Measurements from ENCODE around the gene MAGI2. TPM values are rescaled to one million over a fixed set of nuclear protein-coding genes. Genes with fewer than 3 reads are reported as not detected.

Gene MAGI2
- total RNA-seq, 1 experiment from 2014 or later, result 0.25 TPM

DNA sequence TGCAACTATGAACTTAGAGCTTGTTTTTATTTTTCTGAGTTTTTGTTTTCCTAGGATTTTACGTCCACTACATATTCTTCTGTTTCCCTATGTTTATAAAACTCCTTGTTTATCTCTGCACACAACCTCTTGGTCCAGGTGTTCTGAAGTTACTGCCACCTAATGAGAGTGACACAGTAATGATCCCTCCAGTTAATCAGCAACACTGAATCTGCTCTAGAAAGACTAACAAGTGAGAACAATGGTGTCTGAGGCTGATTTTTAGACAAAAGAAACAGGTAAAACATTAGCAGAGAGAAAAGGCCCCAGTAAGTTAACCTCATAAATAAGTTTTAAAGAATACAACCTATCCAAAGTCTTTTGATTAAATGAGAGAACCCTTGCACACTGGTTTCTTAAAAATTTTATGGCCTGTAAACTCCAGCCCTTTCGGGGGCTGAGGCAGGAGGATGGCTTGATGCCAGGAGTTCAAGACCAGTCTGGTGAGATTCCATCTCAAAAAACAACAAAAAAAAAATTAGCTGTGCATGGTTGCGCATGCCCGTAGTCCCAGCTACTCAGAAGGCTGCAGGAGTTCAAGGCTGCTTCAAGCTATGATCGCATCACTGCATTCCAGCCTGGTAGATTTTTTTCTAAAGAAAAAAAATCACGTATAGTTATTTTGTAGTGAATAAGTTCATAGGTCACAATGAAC, 397.6 kb downstream of the MAGI2 start:
- no peak overlapping the region for H3K27ac Mint-ChIP-seq (ENCODE audit: unreplicated experiment)

DNA sequence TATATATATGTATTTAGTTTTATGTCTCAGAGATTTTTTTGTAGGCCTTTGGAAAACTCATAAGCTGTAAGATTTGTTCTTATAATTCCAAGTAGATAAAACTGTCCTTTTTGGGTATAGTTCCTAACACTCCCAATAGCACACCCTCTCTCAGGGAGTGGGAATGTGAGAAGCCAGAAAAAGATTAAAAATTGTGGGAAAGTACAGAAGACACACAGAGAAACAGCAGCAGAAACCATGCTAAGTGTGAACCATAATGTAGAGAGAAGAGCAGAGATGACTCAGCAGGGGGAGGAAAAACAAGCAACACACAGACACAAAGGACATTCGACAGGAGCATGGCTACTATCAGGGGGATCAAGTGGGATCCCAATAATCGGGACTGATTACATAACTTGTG, 401.6 kb downstream of the MAGI2 start:
- H3K27ac Mint-ChIP-seq (ENCODE audit: unreplicated experiment), result peak overlapping the region; percentile 16
- BruUV-seq (replicated peaks), result no TSS peak
- POLR2A ChIA-PET, result no interaction called here
- TF ChIP-seq, protein P1, sequence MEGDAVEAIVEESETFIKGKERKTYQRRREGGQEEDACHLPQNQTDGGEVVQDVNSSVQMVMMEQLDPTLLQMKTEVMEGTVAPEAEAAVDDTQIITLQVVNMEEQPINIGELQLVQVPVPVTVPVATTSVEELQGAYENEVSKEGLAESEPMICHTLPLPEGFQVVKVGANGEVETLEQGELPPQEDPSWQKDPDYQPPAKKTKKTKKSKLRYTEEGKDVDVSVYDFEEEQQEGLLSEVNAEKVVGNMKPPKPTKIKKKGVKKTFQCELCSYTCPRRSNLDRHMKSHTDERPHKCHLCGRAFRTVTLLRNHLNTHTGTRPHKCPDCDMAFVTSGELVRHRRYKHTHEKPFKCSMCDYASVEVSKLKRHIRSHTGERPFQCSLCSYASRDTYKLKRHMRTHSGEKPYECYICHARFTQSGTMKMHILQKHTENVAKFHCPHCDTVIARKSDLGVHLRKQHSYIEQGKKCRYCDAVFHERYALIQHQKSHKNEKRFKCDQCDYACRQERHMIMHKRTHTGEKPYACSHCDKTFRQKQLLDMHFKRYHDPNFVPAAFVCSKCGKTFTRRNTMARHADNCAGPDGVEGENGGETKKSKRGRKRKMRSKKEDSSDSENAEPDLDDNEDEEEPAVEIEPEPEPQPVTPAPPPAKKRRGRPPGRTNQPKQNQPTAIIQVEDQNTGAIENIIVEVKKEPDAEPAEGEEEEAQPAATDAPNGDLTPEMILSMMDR (IDR thresholded peaks at IDR 0.05; ENCODE audit: insufficient read depth in 1 of 2, low read depth in 1 of 2, low read length in 1 of 2, severe bottlenecking in 1 of 2, unreplicated experiment in 1 of 2), result no peak
- no peaks in the 10 kb centered on the region for H3K36me3 Mint-ChIP-seq (ENCODE audit: insufficient read depth, unreplicated experiment)
- Histone ChIP-seq H3K4me1 (0 out of 2 replicates have a peak, but pooled peaks cover 6% of the 10 kb centered on the region), H3K27me3 (replicated peaks; ENCODE audit: control insufficient read depth, insufficient read depth, low read length) (no peaks in the 10 kb centered on the region), H3K36me3 (ENCODE audit: control insufficient read depth, insufficient read depth, low read length) (no peaks in the 10 kb centered on the region), H3K4me3 (ENCODE audit: low read depth, low read length) (no peak overlapping the region), H3K9me3 (no peaks in the 10 kb centered on the region)
- intact Hi-C loops (cut with micrococcal nuclease; ENCODE audit: unreplicated experiment), result no loop called here
- H3K9me3 Mint-ChIP-seq (ENCODE audit: unreplicated experiment), result no peaks in the 10 kb centered on the region
- no peaks in the 10 kb centered on the region for H3K27me3 Mint-ChIP-seq (ENCODE audit: insufficient read depth, unreplicated experiment)
- H3K4me3 Mint-ChIP-seq (ENCODE audit: unreplicated experiment), result no peak overlapping the region
- no peaks in the 10 kb centered on the region for H3K4me1 Mint-ChIP-seq (ENCODE audit: low read depth, unreplicated experiment)
- no peak for DNase-seq
- CTCF ChIA-PET, result no interaction called here

More for the DNA sequence above, 397.6 kb downstream of the MAGI2 start:
- POLR2A ChIA-PET, result no interaction called here
- Histone ChIP-seq H3K4me1 (0 out of 2 replicates have a peak, but pooled peaks cover 6% of the 10 kb centered on the region), H3K27me3 (replicated peaks; ENCODE audit: control insufficient read depth, insufficient read depth, low read length) (no peaks in the 10 kb centered on the region), H3K4me3 (ENCODE audit: low read depth, low read length) (no peak overlapping the region), H3K36me3 (ENCODE audit: control insufficient read depth, insufficient read depth, low read length) (no peaks in the 10 kb centered on the region), H3K9me3 (no peaks in the 10 kb centered on the region)
- CTCF ChIA-PET, result no interaction called here
- DNase-seq, result peak; percentile 9 to 36
- no peak overlapping the region for H3K4me3 Mint-ChIP-seq (ENCODE audit: unreplicated experiment)
- H3K4me1 Mint-ChIP-seq (ENCODE audit: low read depth, unreplicated experiment), result no peaks in the 10 kb centered on the region
- H3K27me3 Mint-ChIP-seq (ENCODE audit: insufficient read depth, unreplicated experiment), result no peaks in the 10 kb centered on the region
- TF ChIP-seq, protein P1 (IDR thresholded peaks at IDR 0.05; ENCODE audit: insufficient read depth in 1 of 2, low read depth in 1 of 2, low read length in 1 of 2, severe bottlenecking in 1 of 2, unreplicated experiment in 1 of 2), result no peak
- no peaks in the 10 kb centered on the region for H3K36me3 Mint-ChIP-seq (ENCODE audit: insufficient read depth, unreplicated experiment)
- intact Hi-C loops (cut with micrococcal nuclease; ENCODE audit: unreplicated experiment), result no loop called here
- BruUV-seq (replicated peaks), result no TSS peak
- no peaks in the 10 kb centered on the region for H3K9me3 Mint-ChIP-seq (ENCODE audit: unreplicated experiment)

DNA sequence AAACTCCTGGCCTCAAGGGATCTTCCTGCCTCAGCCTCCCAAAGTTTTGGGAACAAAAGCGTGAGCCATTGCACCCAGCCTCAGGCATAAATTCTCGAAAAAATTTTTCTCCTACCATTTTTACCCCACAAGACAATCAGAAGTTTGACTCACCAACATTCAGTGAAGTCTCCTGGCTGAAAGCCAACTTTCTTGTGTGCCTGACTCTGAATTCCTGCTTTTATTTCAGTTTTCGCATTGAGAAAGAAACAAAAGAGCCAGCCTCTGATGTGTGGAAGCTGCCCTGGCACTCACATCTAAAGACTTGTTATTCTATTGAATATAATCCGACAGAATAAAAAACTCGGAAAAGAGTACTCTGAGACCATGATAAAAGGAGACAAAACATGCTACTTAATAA, 402.9 kb downstream of the MAGI2 start:
- intact Hi-C loops (cut with micrococcal nuclease; ENCODE audit: unreplicated experiment), result no loop called here
- H3K4me3 Mint-ChIP-seq (ENCODE audit: unreplicated experiment), result no peak overlapping the region

More for the DNA sequence above, 402.9 kb downstream of the MAGI2 start:
- no peak overlapping the region for H3K27ac Mint-ChIP-seq (ENCODE audit: unreplicated experiment)
- Histone ChIP-seq H3K4me3 (ENCODE audit: low read depth, low read length) (no peak overlapping the region), H3K36me3 (ENCODE audit: control insufficient read depth, insufficient read depth, low read length) (no peaks in the 10 kb centered on the region), H3K4me1 (0 out of 2 replicates have a peak, but pooled peaks cover 4% of the 10 kb centered on the region), H3K9me3 (no peaks in the 10 kb centered on the region), H3K27me3 (replicated peaks; ENCODE audit: control insufficient read depth, insufficient read depth, low read length) (no peaks in the 10 kb centered on the region; the same call in 1 of the 2 replicates)
- H3K36me3 Mint-ChIP-seq (ENCODE audit: insufficient read depth, unreplicated experiment), result no peaks in the 10 kb centered on the region
- no peaks in the 10 kb centered on the region for H3K9me3 Mint-ChIP-seq (ENCODE audit: unreplicated experiment)
- DNase-seq, result no peak
- CTCF ChIA-PET, result no interaction called here
- no TSS peak for BruUV-seq (replicated peaks)
- H3K4me1 Mint-ChIP-seq (ENCODE audit: low read depth, unreplicated experiment), result no peaks in the 10 kb centered on the region
- POLR2A ChIA-PET, result no interaction called here
- H3K27me3 Mint-ChIP-seq (ENCODE audit: insufficient read depth, unreplicated experiment), result no peaks in the 10 kb centered on the region
- TF ChIP-seq, protein P1 (IDR thresholded peaks at IDR 0.05; ENCODE audit: insufficient read depth in 1 of 2, low read depth in 1 of 2, low read length in 1 of 2, severe bottlenecking in 1 of 2, unreplicated experiment in 1 of 2), result no peak
